Suprapubic skin (tissue), 4 donors: ENCODE measurements around the gene CHST10.

ENCODE experiments used
- CTCF ChIP-seq, 2 donors: fragments of 200-600 bp in 1 of 2; fragments of 450-650 bp in 1 of 2; sonication (generic) in 1 of 2; IDR thresholded peaks; one replicate each; pipeline ENCODE4 v1.5.1; 2016 to 2019; ENCODE audit warnings: antibody characterized with exemption in 2 of 2, mild to moderate bottlenecking in 1 of 2, moderate library complexity in 1 of 2
- POLR2A ChIP-seq, 2 donors: fragments of 450-650 bp; IDR thresholded peaks; one replicate each; pipeline ENCODE4 v1.6.1; 2017; ENCODE audit warnings: antibody characterized with exemption in 2 of 2, mild to moderate bottlenecking in 2 of 2, moderate library complexity in 2 of 2
- POLR2AphosphoS5 ChIP-seq, 3 donors: sonication (generic); formaldehyde crosslinking; IDR thresholded peaks; one replicate each; pipeline ENCODE4 v1.6.1; 2017; ENCODE audit warnings: antibody characterized with exemption in 3 of 3

GRCh38 chr2:100404411-100404810 lies 13.1 kb downstream of the CHST10 start:
- no peak for TF ChIP-seq POLR2AphosphoS5 (IDR thresholded peaks at IDR 0.05)
- no peak for TF ChIP-seq CTCF (IDR thresholded peaks at IDR 0.05)
- no peak for TF ChIP-seq POLR2A (IDR thresholded peaks at IDR 0.05)
